HepG2 (cell line): ENCODE data around the gene LAP3. TPM values are rescaled to one million over a fixed set of nuclear protein-coding genes. Genes with fewer than 3 reads are reported as not detected.

Experiments used
- AGO1 ChIP-seq: fragments of 200-400 bp; formaldehyde crosslinking; IDR thresholded peaks from 2 replicates; pipeline ENCODE4 v1.6.1; 2017; ENCODE audit warnings: mild to moderate bottlenecking, low read depth, low read length, moderate library complexity; ENCODE audit not compliant: poor library complexity, severe bottlenecking
- AGO2 ChIP-seq: fragments of 200-400 bp; formaldehyde crosslinking; optimal IDR thresholded peaks from 2 replicates; pipeline ENCODE3; 2017; ENCODE audit warnings: mild to moderate bottlenecking, low read depth, low read length, moderate library complexity
- ATAD3A ChIP-seq: sonication (generic); formaldehyde crosslinking; IDR thresholded peaks from 2 replicates; pipeline ENCODE4 v1.4.0; 2020; ENCODE audit warnings: missing genetic modification reagents
- E2F1 ChIP-seq: sonication (generic); formaldehyde crosslinking; IDR thresholded peaks from 2 replicates; pipeline ENCODE4 v1.5.0; 2020; ENCODE audit warnings: missing genetic modification reagents
- ELF3 ChIP-seq: IDR thresholded peaks from 2 replicates; pipeline ENCODE4 v1.6.1; 2016; ENCODE audit warnings: missing genetic modification reagents, missing compliant biosample characterization
- GATA4 ChIP-seq: sonication (generic); IDR thresholded peaks from 2 replicates; pipeline ENCODE4 v1.6.1; 2016; ENCODE audit warnings: antibody characterized with exemption, low read depth, borderline replicate concordance
- GLMP ChIP-seq: sonication (generic); formaldehyde crosslinking; IDR thresholded peaks from 2 replicates; pipeline ENCODE4 v1.9.0; 2021; ENCODE audit warnings: missing genetic modification reagents, mild to moderate bottlenecking, borderline replicate concordance
- HIVEP1 ChIP-seq: sonication (generic); formaldehyde crosslinking; IDR thresholded peaks from 2 replicates; pipeline ENCODE4 v1.4.0; 2020; ENCODE audit warnings: mild to moderate bottlenecking, missing genetic modification reagents
- MAFF ChIP-seq: IDR thresholded peaks from 2 replicates; pipeline ENCODE4 v1.6.1; 2011; ENCODE audit warnings: low read depth, low read length, improper control_type of control experiment
- MTERF4 ChIP-seq: sonication (generic); formaldehyde crosslinking; IDR thresholded peaks from 2 replicates; pipeline ENCODE4 v1.8.0; 2023; ENCODE audit warnings: mild to moderate bottlenecking, missing genetic modification reagents
- XBP1 ChIP-seq: sonication (generic); formaldehyde crosslinking; IDR thresholded peaks from 2 replicates; pipeline ENCODE4 v1.5.0; 2020; ENCODE audit warnings: missing genetic modification reagents
- ZNF232 ChIP-seq: sonication (generic); formaldehyde crosslinking; IDR thresholded peaks from 2 replicates; pipeline ENCODE4 v1.4.0; 2020; ENCODE audit warnings: missing genetic modification reagents, borderline replicate concordance
- ZNF44 ChIP-seq: sonication (generic); formaldehyde crosslinking; IDR thresholded peaks from 2 replicates; pipeline ENCODE4 v1.5.1; 2020; ENCODE audit warnings: mild to moderate bottlenecking, missing genetic modification reagents
- polyA plus RNA-seq, 8 experiments: library from polyadenylated mRNA; depleted of rRNA in 3 of 8; stranded (reverse) in 7 of 8; unstranded in 1 of 8; fragments of >200 nt; fragmentation: Illumina TruSeq in 4 of 8; extraction: Trizol in 4 of 8; gene quantifications; 2 replicates each; pipeline versions ENCODE4 v1.2.1 to v1.2.3, GENCODE V29; 2011 to 2016; ENCODE audit warnings: low read depth in 4 of 8, missing spikeins in 1 of 8, mixed read lengths in 1 of 8; ENCODE audit not compliant: insufficient read depth in 1 of 8
- total RNA-seq, 5 experiments: library from RNA; depleted of rRNA; stranded (reverse); fragments of >200 nt; fragmentation: Illumina TruSeq; extraction: Trizol; gene quantifications; 2 replicates each; pipeline ENCODE4 v1.2.3, GENCODE V29; 2016; ENCODE audit warnings: low read depth in 1 of 5
- TF ChIP-seq, protein P1 (sequence below): sonication (generic); formaldehyde crosslinking; IDR thresholded peaks from 2 replicates; pipeline ENCODE4 v1.4.0; 2020; ENCODE audit warnings: missing genetic modification reagents, borderline replicate concordance
- TF ChIP-seq, protein P2 (sequence below): sonication (generic); formaldehyde crosslinking; IDR thresholded peaks from 2 replicates; pipeline ENCODE4 v1.8.1; 2023; ENCODE audit warnings: mild to moderate bottlenecking, moderate library complexity, missing genetic modification reagents
- TF ChIP-seq, protein P3 (sequence below): IDR thresholded peaks from 2 replicates; pipeline ENCODE4 v1.6.1; 2016; ENCODE audit warnings: missing genetic modification reagents, missing compliant biosample characterization
- TF ChIP-seq, protein P4 (sequence below): sonication (generic); formaldehyde crosslinking; IDR thresholded peaks from 2 replicates; pipeline ENCODE4 v1.4.0; 2020; ENCODE audit warnings: missing genetic modification reagents, mild to moderate bottlenecking, borderline replicate concordance

LAP3 gene
- total and polyA plus RNA-seq, 2 of the 13 experiments (the other 11 are each of a cell fraction or from before 2014, with no cell fraction given), result 106 to 125 TPM

- TF ChIP-seq, protein P1, sequence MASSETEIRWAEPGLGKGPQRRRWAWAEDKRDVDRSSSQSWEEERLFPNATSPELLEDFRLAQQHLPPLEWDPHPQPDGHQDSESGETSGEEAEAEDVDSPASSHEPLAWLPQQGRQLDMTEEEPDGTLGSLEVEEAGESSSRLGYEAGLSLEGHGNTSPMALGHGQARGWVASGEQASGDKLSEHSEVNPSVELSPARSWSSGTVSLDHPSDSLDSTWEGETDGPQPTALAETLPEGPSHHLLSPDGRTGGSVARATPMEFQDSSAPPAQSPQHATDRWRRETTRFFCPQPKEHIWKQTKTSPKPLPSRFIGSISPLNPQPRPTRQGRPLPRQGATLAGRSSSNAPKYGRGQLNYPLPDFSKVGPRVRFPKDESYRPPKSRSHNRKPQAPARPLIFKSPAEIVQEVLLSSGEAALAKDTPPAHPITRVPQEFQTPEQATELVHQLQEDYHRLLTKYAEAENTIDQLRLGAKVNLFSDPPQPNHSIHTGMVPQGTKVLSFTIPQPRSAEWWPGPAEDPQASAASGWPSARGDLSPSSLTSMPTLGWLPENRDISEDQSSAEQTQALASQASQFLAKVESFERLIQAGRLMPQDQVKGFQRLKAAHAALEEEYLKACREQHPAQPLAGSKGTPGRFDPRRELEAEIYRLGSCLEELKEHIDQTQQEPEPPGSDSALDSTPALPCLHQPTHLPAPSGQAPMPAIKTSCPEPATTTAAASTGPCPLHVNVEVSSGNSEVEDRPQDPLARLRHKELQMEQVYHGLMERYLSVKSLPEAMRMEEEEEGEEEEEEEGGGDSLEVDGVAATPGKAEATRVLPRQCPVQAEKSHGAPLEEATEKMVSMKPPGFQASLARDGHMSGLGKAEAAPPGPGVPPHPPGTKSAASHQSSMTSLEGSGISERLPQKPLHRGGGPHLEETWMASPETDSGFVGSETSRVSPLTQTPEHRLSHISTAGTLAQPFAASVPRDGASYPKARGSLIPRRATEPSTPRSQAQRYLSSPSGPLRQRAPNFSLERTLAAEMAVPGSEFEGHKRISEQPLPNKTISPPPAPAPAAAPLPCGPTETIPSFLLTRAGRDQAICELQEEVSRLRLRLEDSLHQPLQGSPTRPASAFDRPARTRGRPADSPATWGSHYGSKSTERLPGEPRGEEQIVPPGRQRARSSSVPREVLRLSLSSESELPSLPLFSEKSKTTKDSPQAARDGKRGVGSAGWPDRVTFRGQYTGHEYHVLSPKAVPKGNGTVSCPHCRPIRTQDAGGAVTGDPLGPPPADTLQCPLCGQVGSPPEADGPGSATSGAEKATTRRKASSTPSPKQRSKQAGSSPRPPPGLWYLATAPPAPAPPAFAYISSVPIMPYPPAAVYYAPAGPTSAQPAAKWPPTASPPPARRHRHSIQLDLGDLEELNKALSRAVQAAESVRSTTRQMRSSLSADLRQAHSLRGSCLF, result no peak
- TF ChIP-seq ZNF232, result no peak
- TF ChIP-seq, protein P2, sequence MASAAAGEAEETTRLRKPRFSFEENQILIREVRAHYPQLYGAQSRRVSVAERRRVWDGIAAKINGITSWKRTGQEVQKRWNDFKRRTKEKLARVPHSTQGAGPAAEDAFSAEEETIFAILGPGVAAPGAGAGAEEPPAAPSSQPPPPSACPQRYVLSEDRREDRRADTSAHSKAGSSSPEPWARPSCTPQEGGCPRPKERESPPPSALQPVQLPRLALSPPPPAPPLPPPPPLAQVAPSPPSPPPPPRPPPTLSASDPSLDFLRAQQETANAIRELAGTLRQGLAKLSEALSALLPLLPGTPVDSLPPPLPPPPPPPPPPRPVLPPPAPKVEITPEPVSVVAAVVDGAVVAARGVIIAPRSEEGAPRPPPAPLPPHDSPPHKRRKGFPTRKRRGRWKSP, result no peak
- TF ChIP-seq MTERF4, result no peak
- no peak for TF ChIP-seq HIVEP1 (CRISPR knock-in tag)
- TF ChIP-seq, protein P3, sequence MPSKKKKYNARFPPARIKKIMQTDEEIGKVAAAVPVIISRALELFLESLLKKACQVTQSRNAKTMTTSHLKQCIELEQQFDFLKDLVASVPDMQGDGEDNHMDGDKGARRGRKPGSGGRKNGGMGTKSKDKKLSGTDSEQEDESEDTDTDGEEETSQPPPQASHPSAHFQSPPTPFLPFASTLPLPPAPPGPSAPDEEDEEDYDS (CRISPR knock-in tag), result no peak
- no peak for TF ChIP-seq XBP1
- TF ChIP-seq GLMP (CRISPR knock-in tag), result no peak
- TF ChIP-seq AGO1, result no peak
- TF ChIP-seq, protein P4, sequence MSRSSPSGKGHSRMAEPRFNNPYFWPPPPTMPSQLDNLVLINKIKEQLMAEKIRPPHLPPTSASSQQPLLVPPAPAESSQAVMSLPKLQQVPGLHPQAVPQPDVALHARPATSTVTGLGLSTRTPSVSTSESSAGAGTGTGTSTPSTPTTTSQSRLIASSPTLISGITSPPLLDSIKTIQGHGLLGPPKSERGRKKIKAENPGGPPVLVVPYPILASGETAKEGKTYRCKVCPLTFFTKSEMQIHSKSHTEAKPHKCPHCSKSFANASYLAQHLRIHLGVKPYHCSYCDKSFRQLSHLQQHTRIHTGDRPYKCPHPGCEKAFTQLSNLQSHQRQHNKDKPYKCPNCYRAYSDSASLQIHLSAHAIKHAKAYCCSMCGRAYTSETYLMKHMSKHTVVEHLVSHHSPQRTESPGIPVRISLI (CRISPR knock-in tag), result peak; percentile 83
- TF ChIP-seq ELF3 (CRISPR knock-in tag), result no peak
- no peak for TF ChIP-seq MAFF
- 0 out of 2 replicates have a peak, but pooled peaks have one; percentile 20 for TF ChIP-seq ZNF44
- TF ChIP-seq E2F1, result no peak
- TF ChIP-seq ATAD3A (CRISPR knock-in tag), result no peak
- peak; percentile 73 for TF ChIP-seq AGO2
- TF ChIP-seq GATA4, result no peak
Observed at GRCh38 chr4:17636696-17637622, 60.0 kb downstream of the LAP3 start (continued).
